22Rv1 (cell line): Measurements from ENCODE around the gene EIF4A3.

Experiments
- H3K27ac ChIP-seq: fragments of 450-650 bp; 2 replicates; pipeline ENCODE4 v1.5.1; 2017
- ZFX ChIP-seq: fragments of 450-650 bp; IDR thresholded peaks from 2 replicates; pipeline ENCODE4 v1.6.1; 2017; ENCODE audit warnings: antibody characterized with exemption, borderline replicate concordance
- TF ChIP-seq, protein P1 (sequence below): fragments of 450-650 bp; IDR thresholded peaks from 2 replicates; pipeline ENCODE4 v1.5.1; 2017; ENCODE audit warnings: mild to moderate bottlenecking

The EIF4A3 gene

DNA sequence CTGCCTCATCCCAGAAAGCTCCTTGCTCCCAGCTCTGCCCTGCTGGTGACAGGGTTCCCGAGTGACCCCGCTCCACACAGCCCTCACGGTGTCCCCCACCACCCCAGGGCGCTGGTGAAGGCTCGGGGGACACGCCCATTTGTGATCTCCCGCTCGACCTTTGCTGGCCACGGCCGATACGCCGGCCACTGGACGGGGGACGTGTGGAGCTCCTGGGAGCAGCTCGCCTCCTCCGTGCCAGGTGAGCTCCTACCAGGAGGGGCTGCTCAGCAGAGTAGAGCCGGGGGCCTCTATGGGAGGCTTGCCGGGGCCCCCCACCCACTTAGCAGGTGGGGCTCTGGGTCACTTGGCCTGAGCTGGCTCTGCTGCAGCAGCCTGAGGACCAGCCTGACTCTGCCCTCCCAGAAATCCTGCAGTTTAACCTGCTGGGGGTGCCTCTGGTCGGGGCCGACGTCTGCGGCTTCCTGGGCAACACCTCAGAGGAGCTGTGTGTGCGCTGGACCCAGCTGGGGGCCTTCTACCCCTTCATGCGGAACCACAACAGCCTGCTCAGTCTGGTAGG, 34.4 kb downstream of the EIF4A3 start:
- TF ChIP-seq, protein P1, sequence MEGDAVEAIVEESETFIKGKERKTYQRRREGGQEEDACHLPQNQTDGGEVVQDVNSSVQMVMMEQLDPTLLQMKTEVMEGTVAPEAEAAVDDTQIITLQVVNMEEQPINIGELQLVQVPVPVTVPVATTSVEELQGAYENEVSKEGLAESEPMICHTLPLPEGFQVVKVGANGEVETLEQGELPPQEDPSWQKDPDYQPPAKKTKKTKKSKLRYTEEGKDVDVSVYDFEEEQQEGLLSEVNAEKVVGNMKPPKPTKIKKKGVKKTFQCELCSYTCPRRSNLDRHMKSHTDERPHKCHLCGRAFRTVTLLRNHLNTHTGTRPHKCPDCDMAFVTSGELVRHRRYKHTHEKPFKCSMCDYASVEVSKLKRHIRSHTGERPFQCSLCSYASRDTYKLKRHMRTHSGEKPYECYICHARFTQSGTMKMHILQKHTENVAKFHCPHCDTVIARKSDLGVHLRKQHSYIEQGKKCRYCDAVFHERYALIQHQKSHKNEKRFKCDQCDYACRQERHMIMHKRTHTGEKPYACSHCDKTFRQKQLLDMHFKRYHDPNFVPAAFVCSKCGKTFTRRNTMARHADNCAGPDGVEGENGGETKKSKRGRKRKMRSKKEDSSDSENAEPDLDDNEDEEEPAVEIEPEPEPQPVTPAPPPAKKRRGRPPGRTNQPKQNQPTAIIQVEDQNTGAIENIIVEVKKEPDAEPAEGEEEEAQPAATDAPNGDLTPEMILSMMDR, result no peak
- no peak for TF ChIP-seq ZFX

DNA sequence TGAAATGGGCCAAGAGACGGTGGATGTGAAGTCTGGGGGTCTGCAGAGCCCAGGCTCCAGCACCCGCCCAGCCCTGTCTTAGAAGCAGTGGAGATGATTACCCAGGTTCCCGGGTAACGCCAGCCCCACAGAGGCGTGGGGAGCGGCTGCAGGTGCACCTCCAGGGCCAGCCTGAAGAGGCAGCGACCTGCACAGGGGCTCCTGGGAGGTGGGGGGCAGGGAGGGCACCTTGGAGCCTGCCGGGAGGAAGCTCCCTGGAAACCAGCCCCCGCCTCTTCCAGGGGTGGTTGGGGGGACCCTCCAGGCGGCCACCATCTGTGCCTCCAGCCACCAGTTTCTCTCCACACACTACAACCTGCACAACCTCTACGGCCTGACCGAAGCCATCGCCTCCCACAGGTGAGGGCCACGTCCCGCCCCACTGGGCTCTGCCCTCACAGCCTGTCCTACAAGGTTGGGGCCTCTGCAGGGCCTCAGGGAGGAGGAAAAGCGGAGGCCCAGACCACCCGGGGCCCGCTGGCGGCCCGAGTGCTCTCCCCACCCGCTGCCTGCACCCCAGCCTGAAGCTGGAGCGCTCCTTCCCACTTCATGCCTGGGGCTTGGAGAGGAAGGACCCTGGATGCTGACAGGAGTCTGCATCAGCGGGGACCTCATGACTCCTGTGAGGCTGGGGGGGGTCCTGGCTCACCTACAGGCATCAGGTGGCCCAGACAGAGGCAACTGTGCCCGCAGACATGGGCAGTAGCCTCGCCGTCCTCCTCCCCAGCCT, 35.0 kb downstream of the EIF4A3 start:
- TF ChIP-seq ZFX, result no peak
- TF ChIP-seq, protein P1, result no peak
- H3K27ac ChIP-seq, result no peak overlapping the region

More for the DNA sequence above, 34.4 kb downstream of the EIF4A3 start:
- H3K27ac ChIP-seq, result no peak overlapping the region

DNA sequence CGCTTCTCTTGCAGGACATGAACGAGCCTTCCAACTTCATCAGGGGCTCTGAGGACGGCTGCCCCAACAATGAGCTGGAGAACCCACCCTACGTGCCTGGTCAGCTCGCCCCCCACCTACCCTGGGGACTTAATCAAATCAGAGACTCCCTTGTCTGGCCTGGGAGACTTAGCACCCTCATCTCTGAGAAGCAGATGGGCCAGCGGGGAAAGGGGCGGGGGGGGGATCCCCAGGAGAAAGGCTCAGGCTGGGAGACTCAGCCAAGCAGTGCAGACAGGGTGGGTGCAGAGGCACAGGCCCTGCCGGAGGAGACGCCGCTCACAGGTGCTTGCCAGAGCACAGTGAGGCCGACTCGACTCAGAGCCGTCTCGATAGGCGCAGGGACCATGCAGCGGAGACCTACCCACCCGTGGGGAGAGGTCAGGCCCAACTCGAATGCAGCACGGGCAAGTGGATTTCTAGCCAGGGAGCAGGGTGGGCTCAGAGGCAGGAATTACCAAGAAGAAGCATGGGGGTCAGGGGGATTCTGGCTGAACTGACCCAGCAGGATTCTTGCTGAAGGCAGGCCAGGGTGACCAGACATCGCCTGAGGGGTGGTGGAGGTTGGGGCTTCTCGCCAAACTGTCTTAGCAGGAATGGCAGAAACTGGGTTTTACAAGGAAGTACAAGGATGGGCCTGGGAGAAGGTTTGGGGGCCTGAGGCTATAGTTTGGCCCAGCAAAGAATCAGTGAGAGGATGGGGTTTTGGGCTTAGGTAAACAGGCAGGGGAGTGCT, 35.8 kb downstream of the EIF4A3 start:
- no peak for TF ChIP-seq ZFX
- TF ChIP-seq, protein P1, result no peak
- no peak overlapping the region for H3K27ac ChIP-seq

DNA sequence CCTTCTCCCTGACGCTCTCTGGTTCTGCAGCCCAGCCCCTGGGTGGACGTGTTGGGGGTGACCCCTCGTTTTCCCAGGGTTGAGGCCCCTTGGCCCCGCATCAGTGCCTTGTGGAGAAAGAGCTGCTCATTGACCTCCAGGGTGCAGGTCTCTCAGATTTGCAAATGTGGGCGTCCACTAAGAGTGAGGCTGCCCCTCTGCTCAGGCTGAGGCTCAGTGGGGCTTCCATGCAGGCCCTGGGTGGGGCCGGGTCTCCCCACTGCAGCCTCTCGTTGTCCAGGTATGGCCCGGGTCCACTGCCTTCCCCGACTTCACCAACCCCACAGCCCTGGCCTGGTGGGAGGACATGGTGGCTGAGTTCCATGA, 36.5 kb downstream of the EIF4A3 start:
- no peak overlapping the region for H3K27ac ChIP-seq
- TF ChIP-seq, protein P1, result no peak
- TF ChIP-seq ZFX, result no peak

DNA sequence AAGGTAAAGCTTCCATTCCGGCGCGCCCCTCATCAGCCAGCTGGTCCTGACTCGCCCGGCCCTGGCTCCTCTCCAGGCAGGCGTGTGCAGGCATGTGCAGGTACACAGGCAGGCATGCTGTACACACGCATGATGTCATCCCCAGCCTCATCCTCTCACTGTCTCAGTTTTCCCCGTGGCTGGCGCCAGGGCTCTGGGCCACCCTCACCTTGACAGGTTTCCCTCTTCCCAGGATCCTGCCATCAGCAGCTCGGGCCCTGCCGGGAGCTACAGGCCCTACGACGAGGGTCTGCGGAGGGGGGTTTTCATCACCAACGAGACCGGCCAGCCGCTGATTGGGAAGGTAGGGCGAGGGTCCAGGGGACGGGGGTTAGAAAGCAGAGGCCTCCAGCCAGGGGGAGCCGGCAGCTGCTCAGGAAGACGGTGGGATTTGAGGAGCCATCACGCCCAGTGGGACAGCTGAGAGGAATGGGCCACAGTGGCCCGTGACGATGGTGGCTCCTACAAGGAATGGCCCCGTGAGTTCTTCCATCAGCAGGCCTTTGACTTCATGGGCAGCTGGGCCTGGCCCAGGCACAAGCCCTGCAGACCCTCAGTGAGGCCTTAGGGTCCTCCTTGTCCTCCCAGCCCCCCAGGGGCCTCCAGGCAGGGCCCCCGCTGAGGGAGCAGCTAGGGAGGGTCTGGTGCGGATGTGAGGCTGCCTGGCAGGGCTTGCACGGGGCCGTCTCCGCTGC, 37.0 kb downstream of the EIF4A3 start:
- TF ChIP-seq ZFX, result no peak
- TF ChIP-seq, protein P1, result no peak
- no peak overlapping the region for H3K27ac ChIP-seq

DNA sequence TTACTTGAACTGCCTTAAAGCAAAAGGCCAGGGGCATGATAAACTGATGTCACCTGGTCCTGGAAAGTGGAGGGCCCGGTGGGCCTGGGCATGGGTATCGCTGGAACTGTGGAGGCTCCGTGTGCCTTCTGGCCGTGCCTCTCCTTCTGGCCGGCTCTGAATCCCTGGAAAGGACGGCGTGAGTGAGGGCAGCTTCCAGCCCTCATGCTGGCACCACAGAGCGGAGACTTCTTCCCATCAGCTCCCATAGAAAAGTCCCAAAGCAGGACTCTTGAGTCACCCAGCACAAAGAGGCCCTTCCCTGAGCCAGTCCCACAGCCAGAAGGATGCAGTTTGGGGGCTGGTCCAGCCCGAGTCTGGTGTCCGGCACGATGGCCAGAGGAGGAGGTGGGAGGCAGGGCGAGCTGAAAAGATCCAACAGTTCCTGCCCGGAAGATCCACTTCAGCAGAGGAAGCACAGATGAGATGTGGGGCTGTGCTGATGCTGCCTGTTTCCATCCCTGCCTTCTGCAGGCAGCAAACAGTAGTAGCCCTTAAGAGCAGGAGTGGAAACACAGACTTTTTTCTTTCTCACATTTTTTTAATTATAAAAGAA, 37.8 kb downstream of the EIF4A3 start:
- no peak for TF ChIP-seq ZFX
- TF ChIP-seq, protein P1, result no peak
- no peak overlapping the region for H3K27ac ChIP-seq
